Neural cell (in vitro differentiated cells): ENCODE data around the gene EXD3. TPM values are rescaled to one million over a fixed set of nuclear protein-coding genes. Genes with fewer than 3 reads are reported as not detected.

ENCODE experiments used
- H2AFZ ChIP-seq: fragments of 200-600, 300-800 bp; sonication (generic), shearing (Covaris generic); 2 replicates; pipeline ENCODE4 v1.6.0; 2014; ENCODE audit warnings: low read depth, mild to moderate bottlenecking, antibody characterized with exemption, low read length, moderate library complexity
- H3F3A ChIP-seq: fragments of 200-600 bp; shearing (Covaris generic); 2 replicates; pipeline ENCODE4 v1.6.1; 2016; ENCODE audit warnings: mild to moderate bottlenecking, moderate library complexity, mixed read lengths, antibody characterized with exemption, low read length; ENCODE audit not compliant: insufficient read depth, poor library complexity, severe bottlenecking
- H3K27ac ChIP-seq: fragments of 200-600, 300-800 bp; sonication (generic), shearing (Covaris generic); 2 replicates; pipeline ENCODE4 v1.5.1; 2014; ENCODE audit warnings: mild to moderate bottlenecking, low read length, moderate library complexity
- H3K27me3 ChIP-seq: fragments of 300-800, 200-600 bp; sonication (generic), shearing (Covaris generic); 2 replicates; pipeline ENCODE4 v1.6.0; 2014; ENCODE audit warnings: mild to moderate bottlenecking, low read depth, low read length, moderate library complexity; ENCODE audit not compliant: insufficient read depth
- H3K36me3 ChIP-seq: fragments of 300-800, 200-600 bp; sonication (generic), shearing (Covaris generic); 2 replicates; pipeline ENCODE4 v1.5.1; 2014; ENCODE audit warnings: mild to moderate bottlenecking, antibody characterized with exemption, low read length, moderate library complexity; ENCODE audit not compliant: insufficient read depth
- H3K4me2 ChIP-seq: fragments of 300-800, 200-600 bp; sonication (generic), shearing (Covaris generic); 2 replicates; pipeline ENCODE4 v1.6.0; 2014; ENCODE audit warnings: mild to moderate bottlenecking, low read length
- H3K4me3 ChIP-seq: fragments of 300-800, 200-600 bp; sonication (generic), shearing (Covaris generic); 2 replicates; pipeline ENCODE4 v1.5.1; 2014; ENCODE audit warnings: mild to moderate bottlenecking, low read length, moderate library complexity
- H3K79me2 ChIP-seq: fragments of 200-600 bp; shearing (Covaris generic); replicated peaks from 2 replicates; pipeline ENCODE4 v1.6.0; 2014; ENCODE audit warnings: mild to moderate bottlenecking, low read length, moderate library complexity; ENCODE audit not compliant: insufficient read depth
- H3K9ac ChIP-seq: fragments of 300-800, 200-600 bp; sonication (generic), shearing (Covaris generic); 2 replicates; pipeline ENCODE4 v1.6.1; 2016; ENCODE audit warnings: mild to moderate bottlenecking, low read length, mixed read lengths
- H3K9me2 ChIP-seq: fragments of 200-600 bp; shearing (Covaris generic); 2 replicates; pipeline ENCODE4 v1.6.1; 2016; ENCODE audit warnings: mild to moderate bottlenecking, low read length, mixed read lengths; ENCODE audit not compliant: insufficient read depth
- H3K9me3 ChIP-seq: fragments of 200-600, 300-800 bp; sonication (generic), shearing (Covaris generic); 2 replicates; pipeline ENCODE4 v1.6.1; 2016; ENCODE audit warnings: mild to moderate bottlenecking, mixed run types, low read length, moderate library complexity, mixed read lengths
- H4K20me1 ChIP-seq: fragments of 200-600 bp; shearing (Covaris generic); 2 replicates; pipeline ENCODE4 v1.6.1; 2016; ENCODE audit warnings: mild to moderate bottlenecking, mixed run types; ENCODE audit not compliant: insufficient read depth
- CTCF ChIP-seq: fragments of 450-650 bp; IDR thresholded peaks from 2 replicates; pipeline ENCODE4 v1.5.1; 2014; ENCODE audit warnings: antibody characterized with exemption, mild to moderate bottlenecking, moderate library complexity; ENCODE audit not compliant: poor library complexity, severe bottlenecking
- EP300 ChIP-seq: fragments of 450-650 bp; conservative IDR thresholded peaks from 2 replicates; pipeline ENCODE4 v1.6.1; 2014; ENCODE audit warnings: antibody characterized with exemption, mild to moderate bottlenecking, moderate library complexity; ENCODE audit not compliant: poor library complexity, severe bottlenecking
- EZH2 ChIP-seq: fragments of 200-600, 300-800 bp; shearing (Covaris generic), sonication (generic); IDR thresholded peaks from 2 replicates; pipeline ENCODE4 v1.6.1; 2014; ENCODE audit warnings: antibody characterized with exemption, low read length, borderline replicate concordance, mild to moderate bottlenecking; ENCODE audit not compliant: insufficient read depth, poor library complexity, severe bottlenecking
- MXI1 ChIP-seq: fragments of 450-650 bp; conservative IDR thresholded peaks from 2 replicates; pipeline ENCODE4 v1.6.1; 2014; ENCODE audit warnings: antibody characterized with exemption, mild to moderate bottlenecking; ENCODE audit not compliant: poor library complexity, severe bottlenecking
- POLR2AphosphoS5 ChIP-seq: IDR thresholded peaks from 2 replicates; pipeline ENCODE4 v1.6.1; 2012
- RAD21 ChIP-seq: fragments of 450-650 bp; conservative IDR thresholded peaks from 2 replicates; pipeline ENCODE4 v1.6.1; 2014; ENCODE audit warnings: antibody characterized with exemption, mild to moderate bottlenecking, moderate library complexity
- SMC3 ChIP-seq: fragments of 450-650 bp; conservative IDR thresholded peaks from 2 replicates; pipeline ENCODE4 v1.6.1; 2014; ENCODE audit warnings: antibody characterized with exemption, mild to moderate bottlenecking, moderate library complexity; ENCODE audit not compliant: poor library complexity
- TAF1 ChIP-seq: IDR thresholded peaks from 2 replicates; pipeline ENCODE4 v1.6.1; 2012; ENCODE audit warnings: low read depth
- polyA plus RNA-seq: library from polyadenylated mRNA; depleted of rRNA; stranded (reverse); fragments of >200 nt; gene quantifications from 2 replicates; pipeline ENCODE4 v1.2.3, GENCODE V29; 2014
- TF ChIP-seq, protein P1 (sequence below): IDR thresholded peaks from 2 replicates; pipeline ENCODE4 v1.6.1; 2012; ENCODE audit warnings: borderline replicate concordance

The EXD3 gene
- polyA plus RNA-seq, 1 donor from 2014 or later, result 32.9 TPM

GRCh38 chr9:137436761-137437600, 14.0 kb upstream of the EXD3 start:
- Histone ChIP-seq H3K9me2 (no peaks in the 10 kb centered on the region), H3K27ac (no peak overlapping the region), H3K27me3 (peaks cover 6% of the 10 kb centered on the region), H3K79me2 (no peaks in the 10 kb centered on the region), H3K9ac (no peak overlapping the region), H2AFZ (no peak overlapping the region), H4K20me1 (no peaks in the 10 kb centered on the region), H3K36me3 (no peaks in the 10 kb centered on the region), H3K9me3 (no peaks in the 10 kb centered on the region), H3F3A (no peaks in the 10 kb centered on the region), H3K4me2 (no peak overlapping the region), H3K4me3 (no peak overlapping the region)
- no peak for TF ChIP-seq SMC3
- TF ChIP-seq POLR2AphosphoS5, result no peak
- no peak for TF ChIP-seq TAF1
- TF ChIP-seq CTCF, result no peak
- no peak for TF ChIP-seq EP300
- TF ChIP-seq, protein P1, sequence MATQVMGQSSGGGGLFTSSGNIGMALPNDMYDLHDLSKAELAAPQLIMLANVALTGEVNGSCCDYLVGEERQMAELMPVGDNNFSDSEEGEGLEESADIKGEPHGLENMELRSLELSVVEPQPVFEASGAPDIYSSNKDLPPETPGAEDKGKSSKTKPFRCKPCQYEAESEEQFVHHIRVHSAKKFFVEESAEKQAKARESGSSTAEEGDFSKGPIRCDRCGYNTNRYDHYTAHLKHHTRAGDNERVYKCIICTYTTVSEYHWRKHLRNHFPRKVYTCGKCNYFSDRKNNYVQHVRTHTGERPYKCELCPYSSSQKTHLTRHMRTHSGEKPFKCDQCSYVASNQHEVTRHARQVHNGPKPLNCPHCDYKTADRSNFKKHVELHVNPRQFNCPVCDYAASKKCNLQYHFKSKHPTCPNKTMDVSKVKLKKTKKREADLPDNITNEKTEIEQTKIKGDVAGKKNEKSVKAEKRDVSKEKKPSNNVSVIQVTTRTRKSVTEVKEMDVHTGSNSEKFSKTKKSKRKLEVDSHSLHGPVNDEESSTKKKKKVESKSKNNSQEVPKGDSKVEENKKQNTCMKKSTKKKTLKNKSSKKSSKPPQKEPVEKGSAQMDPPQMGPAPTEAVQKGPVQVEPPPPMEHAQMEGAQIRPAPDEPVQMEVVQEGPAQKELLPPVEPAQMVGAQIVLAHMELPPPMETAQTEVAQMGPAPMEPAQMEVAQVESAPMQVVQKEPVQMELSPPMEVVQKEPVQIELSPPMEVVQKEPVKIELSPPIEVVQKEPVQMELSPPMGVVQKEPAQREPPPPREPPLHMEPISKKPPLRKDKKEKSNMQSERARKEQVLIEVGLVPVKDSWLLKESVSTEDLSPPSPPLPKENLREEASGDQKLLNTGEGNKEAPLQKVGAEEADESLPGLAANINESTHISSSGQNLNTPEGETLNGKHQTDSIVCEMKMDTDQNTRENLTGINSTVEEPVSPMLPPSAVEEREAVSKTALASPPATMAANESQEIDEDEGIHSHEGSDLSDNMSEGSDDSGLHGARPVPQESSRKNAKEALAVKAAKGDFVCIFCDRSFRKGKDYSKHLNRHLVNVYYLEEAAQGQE, result no peak
- TF ChIP-seq EZH2, result no peak
- TF ChIP-seq MXI1, result no peak
- no peak for TF ChIP-seq RAD21

- Histone ChIP-seq H3F3A (no peaks in the 10 kb centered on the region), H3K9me3 (no peaks in the 10 kb centered on the region), H4K20me1 (no peaks in the 10 kb centered on the region), H3K79me2 (no peaks in the 10 kb centered on the region), H3K4me3 (no peak overlapping the region), H3K9ac (no peak overlapping the region), H3K27me3 (peaks cover under 1% of the 10 kb centered on the region), H3K27ac (no peak overlapping the region), H2AFZ (no peak overlapping the region), H3K36me3 (no peaks in the 10 kb centered on the region), H3K4me2 (no peak overlapping the region), H3K9me2 (no peaks in the 10 kb centered on the region)
- no peak for TF ChIP-seq POLR2AphosphoS5
- no peak for TF ChIP-seq RAD21
- no peak for TF ChIP-seq TAF1
- TF ChIP-seq, protein P1, result no peak
- TF ChIP-seq CTCF, result no peak
- TF ChIP-seq MXI1, result no peak
- TF ChIP-seq SMC3, result no peak
These were observed 13.2 kb upstream of the EXD3 start for GRCh38 chr9:137435980-137436760.
